ENCODE results near the gene BICD2. TPM values are rescaled to one million over a fixed set of nuclear protein-coding genes. Genes with fewer than 3 reads are reported as not detected.

The BICD2 gene
- 38.3 and 50.4 TPM in 2 replicates for total RNA-seq

DNA sequence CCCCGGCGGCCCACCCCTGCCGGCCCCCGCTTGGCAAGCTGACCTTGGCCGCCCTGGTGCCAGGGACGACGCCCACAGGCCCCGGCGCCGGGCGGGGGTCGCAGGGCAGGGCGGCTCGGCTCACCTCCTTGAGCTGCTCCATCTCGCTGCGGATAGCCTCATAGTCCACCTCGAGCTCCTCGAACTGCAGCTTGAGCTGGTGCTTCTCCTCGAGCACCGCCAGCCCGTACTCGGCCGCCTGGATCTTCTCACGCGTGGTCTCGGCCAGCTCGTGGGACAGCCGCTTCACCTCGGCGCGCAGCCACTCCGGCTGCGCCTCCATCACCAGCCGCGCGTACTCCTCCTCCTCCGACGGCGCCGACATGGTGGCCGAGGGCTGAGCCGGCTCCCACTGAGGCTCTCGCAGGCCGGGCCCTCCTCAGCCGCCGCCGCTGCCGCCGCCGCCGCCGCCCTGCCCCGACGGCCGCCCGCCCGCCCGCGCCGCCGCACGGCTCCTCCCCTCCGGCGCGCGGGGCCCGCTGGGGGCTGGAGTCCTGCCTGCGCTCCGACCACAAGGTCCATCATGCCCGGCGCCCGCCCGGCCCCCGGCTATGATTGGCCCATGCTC is at the start of gene BICD2:
Gene BICD2, minus strand, starts transcription at position 453 of the 607 bp plus-strand sequence. Its CDS starts 89 bp downstream, at position 364.

DNA sequence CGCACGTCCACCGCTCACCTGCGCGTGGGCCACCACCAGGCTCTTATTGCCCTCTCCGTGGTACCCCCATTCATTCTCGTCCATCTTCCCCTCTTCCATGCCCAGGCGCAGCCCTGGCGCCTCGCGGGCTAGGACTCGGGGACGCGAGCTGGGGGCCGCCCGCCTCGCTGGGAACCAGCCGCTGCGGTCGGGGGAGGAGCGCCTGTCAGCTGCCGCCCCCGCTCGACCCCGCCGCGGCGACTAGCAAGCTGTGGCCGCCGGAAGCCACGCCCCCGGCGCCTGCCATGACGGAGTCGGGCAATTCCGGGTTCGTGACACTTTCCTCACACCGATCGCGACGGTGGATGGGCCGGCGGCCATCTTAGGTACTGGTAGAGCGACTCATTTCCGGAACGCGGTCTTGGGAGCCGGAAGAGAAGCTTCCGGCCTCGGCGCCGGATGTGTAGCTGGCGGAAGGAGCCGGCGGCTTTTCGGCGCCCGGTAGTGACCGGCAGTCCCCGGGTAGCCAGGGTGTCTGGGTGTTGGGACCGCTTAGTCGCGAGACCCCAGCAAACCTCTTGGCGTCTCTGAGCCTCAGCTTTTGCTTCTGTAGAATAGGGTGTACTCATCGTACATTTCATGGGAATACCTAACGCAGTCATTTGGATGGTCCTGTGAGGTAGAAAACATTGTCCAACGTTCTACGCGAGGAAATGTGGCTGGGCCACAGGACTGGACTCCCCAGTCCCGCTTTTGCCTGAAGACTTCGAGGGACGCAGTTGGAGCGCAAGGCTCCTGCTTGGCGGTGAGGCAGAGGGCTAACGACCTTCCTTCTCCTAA is 94.5 kb downstream of the BICD2 start, which contains the start of gene IPPK:
Gene IPPK, minus strand, starts transcription at position 242 of the 819 bp plus-strand sequence. Its CDS starts 143 bp downstream, at position 99.

Other genes with a start within 250 kb of the BICD2 start
- gene ECM2, start 228.8 kb downstream of the BICD2 start, total RNA-seq: 3.6 and 7.2 TPM in 2 replicates
- 11.3 and 13.2 TPM in 2 replicates for gene IPPK, start 94.7 kb downstream of the BICD2 start, total RNA-seq
- 8.7 and 11.8 TPM in 2 replicates for gene ZNF484, start 113.2 kb upstream of the BICD2 start, total RNA-seq
- not detected in 2 replicates for gene FGD3, start 182.7 kb upstream of the BICD2 start, total RNA-seq